Measurements from ENCODE around the gene RTN3.
"Not testable (repeated sequence)": the region's sequence is repeated elsewhere in the genome, so short reads cannot be mapped to it uniquely, and the experiment has no call there.

RTN3 gene, protein sequence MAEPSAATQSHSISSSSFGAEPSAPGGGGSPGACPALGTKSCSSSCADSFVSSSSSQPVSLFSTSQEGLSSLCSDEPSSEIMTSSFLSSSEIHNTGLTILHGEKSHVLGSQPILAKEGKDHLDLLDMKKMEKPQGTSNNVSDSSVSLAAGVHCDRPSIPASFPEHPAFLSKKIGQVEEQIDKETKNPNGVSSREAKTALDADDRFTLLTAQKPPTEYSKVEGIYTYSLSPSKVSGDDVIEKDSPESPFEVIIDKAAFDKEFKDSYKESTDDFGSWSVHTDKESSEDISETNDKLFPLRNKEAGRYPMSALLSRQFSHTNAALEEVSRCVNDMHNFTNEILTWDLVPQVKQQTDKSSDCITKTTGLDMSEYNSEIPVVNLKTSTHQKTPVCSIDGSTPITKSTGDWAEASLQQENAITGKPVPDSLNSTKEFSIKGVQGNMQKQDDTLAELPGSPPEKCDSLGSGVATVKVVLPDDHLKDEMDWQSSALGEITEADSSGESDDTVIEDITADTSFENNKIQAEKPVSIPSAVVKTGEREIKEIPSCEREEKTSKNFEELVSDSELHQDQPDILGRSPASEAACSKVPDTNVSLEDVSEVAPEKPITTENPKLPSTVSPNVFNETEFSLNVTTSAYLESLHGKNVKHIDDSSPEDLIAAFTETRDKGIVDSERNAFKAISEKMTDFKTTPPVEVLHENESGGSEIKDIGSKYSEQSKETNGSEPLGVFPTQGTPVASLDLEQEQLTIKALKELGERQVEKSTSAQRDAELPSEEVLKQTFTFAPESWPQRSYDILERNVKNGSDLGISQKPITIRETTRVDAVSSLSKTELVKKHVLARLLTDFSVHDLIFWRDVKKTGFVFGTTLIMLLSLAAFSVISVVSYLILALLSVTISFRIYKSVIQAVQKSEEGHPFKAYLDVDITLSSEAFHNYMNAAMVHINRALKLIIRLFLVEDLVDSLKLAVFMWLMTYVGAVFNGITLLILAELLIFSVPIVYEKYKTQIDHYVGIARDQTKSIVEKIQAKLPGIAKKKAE

DNA sequence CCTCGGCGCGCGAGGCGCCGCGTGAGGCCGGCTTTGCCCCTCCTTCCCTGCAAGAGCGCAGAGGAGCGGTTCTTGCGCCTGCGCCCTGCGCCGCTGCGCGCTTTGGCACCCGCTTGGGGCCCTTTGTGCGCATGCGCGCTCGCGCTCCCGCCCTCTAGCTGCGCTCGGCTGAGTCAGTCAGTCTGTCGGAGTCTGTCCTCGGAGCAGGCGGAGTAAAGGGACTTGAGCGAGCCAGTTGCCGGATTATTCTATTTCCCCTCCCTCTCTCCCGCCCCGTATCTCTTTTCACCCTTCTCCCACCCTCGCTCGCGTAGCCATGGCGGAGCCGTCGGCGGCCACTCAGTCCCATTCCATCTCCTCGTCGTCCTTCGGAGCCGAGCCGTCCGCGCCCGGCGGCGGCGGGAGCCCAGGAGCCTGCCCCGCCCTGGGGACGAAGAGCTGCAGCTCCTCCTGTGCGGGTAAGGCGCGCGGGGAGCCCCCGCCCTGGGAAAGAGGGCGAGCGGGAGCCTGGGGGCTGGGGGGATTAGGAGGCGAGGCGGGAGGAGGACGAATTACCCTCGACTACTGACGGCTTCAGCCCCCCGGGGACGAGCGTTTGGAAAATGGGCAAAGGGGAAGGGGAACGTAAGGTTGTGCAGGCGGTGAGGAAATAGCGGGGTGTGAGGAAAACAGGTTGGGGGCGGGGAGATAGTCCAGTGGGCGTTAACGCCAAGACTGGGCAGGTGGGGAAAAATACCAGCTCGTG is at the start of gene RTN3:
Gene RTN3 (plus strand): TSS at position 180 of the 745 bp plus-strand sequence. CDS start 137 bp downstream, at position 317.
- DNase-seq (ENCODE audit: extremely low read depth in 1 of 2, low read depth in 1 of 2) = peak; percentile 95 to 98

DNA sequence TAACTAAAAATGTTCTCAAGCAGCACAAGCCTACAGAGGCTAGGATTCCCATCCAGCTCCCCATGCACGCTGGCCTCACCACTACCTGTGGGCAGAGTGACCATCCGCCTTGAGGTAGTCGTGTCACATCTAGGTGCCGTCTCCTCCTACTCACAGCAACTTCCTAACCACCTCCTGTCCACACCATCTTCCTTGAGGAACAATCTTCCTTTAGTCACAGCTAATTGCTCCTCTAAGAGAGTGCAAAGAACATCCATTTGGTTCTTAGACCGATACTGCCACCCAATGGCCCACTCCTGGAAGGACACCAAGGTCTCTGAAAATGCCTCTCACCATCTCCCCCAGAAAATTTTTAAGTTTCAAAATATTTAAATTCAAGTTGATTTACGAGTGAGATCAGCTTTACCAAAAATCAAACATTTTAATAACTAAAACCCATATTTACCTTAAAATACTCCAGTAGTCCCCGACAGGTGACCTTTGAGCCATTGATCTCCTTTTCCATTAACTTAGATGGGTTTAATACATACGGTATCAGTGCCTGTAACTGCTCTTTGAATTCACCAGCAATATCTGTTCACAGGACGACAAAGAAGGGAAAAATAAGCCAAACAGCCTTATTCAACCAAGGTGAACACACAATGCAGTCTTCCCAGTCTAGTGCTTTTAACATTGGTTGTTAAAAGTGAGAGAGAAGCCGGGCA is 45.4 kb upstream of the RTN3 start:
- DNase-seq (ENCODE audit: extremely low read depth in 1 of 2, low read depth in 1 of 2) = peak; percentile 52 to 53

DNA sequence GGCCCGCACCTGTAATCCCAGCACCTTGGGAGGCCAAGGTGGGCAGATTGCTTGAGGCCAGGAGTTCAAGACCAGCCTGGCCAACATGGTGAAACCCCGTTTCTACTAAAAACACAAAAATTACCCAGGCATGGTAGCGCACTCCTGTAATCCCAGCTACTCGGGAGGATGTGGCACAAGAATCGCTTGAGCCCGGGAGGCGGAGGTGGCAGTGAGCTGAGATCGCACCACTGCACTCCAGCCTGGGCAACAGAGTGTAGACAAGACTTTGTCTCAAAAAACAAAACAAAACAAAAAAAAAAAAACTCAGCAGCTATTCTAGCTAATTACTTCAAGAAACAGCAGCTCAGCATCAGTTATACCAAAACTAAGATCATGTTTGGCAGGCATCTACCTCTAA is 42.9 kb upstream of the RTN3 start:
- DNase-seq (ENCODE audit: extremely low read depth in 1 of 2, low read depth in 1 of 2) = not testable (repeated sequence)

DNA sequence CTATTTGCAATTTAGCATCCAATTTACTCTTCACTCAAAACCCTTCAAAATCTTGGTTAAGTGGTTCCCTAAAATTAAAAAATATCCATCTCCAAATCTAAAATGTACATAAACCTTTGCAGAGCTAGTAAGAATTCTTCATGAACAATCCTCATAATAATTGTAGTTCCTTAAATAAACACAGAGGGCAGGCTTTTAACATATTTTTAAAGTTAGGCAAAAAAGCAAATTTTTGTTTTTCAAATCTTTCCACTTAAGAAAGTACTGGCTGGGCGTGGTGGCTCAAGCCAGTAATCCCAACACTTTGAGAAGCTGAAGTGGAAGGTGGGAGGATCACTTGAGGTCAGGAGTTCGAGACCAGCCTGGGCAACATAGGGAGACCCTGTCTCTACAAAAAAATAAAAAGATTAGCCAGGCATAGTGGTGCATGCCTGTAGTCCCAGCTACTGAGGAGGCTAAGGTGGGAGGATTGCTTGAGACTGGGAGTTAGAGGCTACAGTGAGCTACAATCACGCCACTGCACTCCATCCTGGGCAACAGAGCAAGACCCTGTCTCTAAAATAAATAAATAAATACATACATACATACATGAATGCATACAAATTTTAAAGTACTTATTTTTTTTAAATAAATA is 42.0 kb upstream of the RTN3 start:
- DNase-seq (ENCODE audit: extremely low read depth in 1 of 2, low read depth in 1 of 2) = no peak

DNA sequence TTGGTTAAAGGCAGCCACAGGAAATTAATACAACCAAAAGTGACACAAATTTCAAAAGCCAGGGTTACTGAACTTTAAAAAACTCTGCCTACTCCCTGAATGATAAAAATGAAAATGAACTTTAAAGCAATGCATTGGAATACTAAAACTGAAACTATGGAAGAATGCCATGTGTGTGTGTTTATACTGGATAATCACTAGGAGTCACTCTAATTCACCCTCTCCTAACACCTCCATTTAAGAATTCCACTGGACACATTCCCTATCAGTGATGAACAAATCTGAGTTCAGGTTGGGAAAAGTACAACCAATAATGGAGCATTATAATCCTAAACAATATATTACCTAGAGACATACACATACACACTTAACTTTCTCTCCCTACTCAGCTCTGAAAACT is 39.6 kb upstream of the RTN3 start:
- no peak for DNase-seq (ENCODE audit: extremely low read depth in 1 of 2, low read depth in 1 of 2)

DNA sequence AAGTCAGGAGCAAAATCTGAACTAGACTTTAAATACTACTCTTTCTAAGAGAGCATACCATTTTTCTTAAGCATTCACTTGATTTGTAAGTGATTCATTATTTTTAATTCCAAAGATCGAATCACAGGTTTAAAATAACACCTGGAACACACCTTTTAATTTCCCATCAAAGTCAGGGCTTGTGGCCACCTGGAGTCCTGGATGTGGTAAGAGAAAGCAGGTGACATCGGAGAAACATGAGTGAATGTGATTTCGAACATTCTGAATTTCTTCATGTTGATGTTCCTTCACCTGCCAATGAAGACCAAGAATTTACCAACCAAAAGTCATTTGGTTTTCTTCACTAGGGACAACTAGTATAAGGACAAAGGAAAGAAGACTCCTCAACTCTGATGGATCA is 38.1 kb upstream of the RTN3 start:
- DNase-seq (ENCODE audit: extremely low read depth in 1 of 2, low read depth in 1 of 2) = no peak

DNA sequence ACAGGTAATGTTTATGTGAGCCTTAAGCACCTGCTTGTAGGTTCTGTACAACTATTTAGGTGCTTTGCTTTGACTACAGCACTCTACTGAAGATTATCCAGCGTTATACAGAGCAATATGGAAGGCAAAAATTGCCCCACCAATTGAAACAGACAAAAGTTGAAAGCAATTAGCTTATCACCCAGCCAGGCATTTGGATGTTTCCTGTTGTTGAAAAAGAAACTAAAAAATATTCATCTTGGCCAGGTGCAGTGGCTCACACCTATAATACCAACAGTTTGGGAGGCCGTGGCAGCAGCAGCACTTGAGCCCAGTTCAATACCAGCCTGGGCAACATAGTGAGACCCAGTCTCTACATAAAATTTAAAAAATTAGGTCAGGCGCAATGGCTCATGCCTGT is 28.6 kb upstream of the RTN3 start:
- no peak for DNase-seq (ENCODE audit: extremely low read depth in 1 of 2, low read depth in 1 of 2)

DNA sequence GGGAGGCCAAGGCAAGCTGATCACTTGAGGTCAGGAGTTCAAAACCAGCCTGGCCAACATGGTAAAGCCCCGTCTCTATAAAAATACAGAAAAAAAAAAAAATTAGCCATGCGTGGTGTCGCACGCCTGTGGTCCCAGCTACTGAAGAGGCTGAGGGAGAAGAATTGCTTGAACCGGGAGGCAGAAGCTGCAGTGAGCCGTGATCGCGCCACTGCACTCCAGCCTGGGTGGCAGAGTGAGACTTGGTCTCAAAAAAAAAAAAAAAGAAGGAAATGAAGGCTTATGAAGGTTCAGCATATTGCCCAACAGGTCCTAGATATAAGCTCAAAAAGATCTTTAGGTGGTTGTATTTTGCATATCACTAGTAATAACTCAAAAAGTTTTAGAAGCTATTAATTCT is 20.3 kb upstream of the RTN3 start:
- no peak for DNase-seq (ENCODE audit: extremely low read depth in 1 of 2, low read depth in 1 of 2)

DNA sequence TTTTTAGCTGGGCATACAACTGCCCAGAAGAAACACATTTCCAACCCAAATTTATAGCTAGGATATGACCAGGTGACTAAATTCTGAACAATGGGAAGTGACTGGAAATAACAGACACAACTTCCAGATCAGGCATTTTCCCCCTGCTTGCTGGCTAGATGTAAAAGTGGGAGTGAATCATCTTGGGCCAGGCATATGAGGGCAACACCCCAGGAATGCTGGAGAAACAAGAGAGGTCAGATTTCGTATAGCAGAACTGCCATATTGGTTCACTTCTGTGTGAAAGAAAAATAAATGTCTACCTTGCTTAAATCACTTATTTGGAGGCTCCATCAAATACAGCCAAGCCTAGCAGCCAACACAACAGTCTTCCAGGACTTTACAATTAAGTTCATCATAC is 17.5 kb upstream of the RTN3 start:
- no peak for DNase-seq (ENCODE audit: extremely low read depth in 1 of 2, low read depth in 1 of 2)

DNA sequence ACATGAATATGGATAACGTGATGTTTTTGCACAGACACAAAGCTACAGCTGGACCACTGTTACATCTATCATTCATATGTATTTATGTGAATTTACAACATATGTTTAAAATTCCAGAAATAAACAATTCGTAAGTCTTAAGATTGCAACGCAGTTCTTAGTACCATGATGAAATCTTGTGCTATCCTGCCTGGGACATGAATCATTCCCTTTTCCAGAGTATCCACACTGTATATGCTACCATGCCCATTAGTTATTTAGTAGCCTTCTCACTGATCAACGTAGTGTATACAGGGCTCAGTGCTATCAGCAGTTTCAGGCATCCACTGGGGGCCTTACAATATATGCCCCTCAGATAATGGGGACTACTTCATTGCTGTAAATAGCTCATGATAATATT is 14.4 kb upstream of the RTN3 start:
- no peak for DNase-seq (ENCODE audit: extremely low read depth in 1 of 2, low read depth in 1 of 2)

DNA sequence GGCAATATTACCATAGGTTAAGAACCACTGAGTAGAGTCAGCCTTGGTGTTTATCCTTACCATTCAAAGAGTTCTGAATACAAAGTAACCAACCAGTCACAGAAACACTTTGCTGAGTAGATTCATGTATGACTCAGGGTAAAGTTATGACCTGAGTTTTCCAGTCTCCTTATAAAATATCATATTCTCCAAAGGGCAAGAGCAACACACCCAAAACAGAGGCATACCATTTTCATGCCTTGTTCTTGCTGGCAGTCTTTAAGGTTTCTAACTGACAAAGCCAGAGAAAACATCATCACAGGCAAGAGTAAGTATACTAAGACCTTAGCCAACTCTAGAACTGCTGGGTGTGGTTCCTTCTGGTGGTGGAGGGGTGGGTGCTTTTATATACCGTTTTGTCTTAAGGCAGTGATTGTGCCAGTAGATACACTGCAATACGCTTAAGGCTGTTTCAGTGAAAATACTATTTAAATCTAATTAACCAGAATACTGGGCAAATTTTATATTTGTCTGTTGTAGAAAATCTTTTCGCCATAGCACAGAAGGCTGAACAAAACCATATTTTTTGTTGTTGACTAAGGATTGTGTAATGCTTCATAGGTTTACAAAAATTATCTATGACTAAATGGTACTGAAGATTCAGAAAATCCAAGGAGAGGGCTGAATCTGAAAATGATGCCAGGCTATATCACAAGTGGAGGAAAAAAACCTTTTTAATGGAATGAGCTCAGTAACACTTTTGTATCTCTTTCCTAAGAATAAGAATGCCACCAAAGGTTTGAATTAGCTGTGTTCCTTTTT is 13.1 kb upstream of the RTN3 start:
- DNase-seq (ENCODE audit: extremely low read depth in 1 of 2, low read depth in 1 of 2) = no peak

DNA sequence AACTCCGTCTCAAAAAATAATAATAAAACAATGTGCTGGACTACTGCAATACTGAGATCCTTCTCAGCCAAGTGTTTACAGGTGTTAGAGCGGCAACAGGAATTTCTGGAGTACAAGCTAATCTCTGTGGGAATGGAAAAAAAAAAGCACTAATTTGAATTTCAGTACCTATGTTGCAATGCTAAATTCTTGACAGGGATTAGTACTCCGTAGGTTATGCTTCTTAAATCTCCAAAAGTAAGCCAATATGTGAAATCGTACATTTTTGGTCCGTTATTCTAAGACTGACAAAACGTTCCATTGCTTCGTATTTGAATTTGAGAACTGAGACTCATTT is 11.2 kb upstream of the RTN3 start:
- no peak for DNase-seq (ENCODE audit: extremely low read depth in 1 of 2, low read depth in 1 of 2)

DNA sequence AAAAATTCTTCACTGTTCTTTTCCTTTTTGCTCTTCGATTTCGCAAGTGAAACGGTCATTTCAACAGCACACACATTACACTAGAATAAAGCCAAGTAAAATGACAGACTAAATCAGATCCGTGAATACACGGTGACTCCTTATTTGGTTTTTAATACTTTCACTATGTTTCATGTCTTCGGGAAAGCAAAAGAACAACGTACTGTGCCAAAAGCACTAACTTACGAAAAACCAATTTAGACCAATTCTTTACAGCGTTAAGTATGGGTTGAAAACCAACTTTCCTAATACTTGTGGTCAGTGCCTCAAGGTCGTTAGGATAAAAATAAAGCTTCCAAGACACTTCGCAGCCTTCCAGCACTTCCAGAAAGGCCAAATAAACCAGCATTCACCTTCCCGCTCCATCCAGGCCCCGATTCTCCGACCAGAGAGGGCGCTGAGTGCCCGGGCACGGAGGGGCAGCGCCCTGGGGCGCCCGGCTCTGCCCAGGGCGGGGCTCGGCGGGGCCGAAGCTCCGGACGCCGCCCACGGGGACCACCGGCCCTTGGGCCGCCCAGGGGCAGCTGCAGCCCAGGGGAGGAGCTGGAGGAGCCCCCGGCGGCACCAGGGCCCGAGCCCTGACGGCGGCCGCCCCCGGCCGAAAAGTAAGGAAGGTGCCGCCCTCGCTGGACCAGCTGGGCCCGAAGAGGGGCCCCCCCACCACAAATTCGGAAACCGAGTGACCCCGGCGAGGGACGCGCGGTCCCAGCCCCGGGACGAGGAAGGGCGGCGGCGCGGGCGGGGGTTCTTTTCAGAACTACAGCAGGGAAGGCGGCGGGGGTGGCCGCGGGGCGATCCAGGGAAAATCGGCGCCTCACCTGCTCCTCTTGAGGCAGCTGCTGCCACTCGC is 10.6 kb upstream of the RTN3 start:
- peak in 1 of 2 donors; percentile 16 for DNase-seq (ENCODE audit: extremely low read depth in 1 of 2, low read depth in 1 of 2)

DNA sequence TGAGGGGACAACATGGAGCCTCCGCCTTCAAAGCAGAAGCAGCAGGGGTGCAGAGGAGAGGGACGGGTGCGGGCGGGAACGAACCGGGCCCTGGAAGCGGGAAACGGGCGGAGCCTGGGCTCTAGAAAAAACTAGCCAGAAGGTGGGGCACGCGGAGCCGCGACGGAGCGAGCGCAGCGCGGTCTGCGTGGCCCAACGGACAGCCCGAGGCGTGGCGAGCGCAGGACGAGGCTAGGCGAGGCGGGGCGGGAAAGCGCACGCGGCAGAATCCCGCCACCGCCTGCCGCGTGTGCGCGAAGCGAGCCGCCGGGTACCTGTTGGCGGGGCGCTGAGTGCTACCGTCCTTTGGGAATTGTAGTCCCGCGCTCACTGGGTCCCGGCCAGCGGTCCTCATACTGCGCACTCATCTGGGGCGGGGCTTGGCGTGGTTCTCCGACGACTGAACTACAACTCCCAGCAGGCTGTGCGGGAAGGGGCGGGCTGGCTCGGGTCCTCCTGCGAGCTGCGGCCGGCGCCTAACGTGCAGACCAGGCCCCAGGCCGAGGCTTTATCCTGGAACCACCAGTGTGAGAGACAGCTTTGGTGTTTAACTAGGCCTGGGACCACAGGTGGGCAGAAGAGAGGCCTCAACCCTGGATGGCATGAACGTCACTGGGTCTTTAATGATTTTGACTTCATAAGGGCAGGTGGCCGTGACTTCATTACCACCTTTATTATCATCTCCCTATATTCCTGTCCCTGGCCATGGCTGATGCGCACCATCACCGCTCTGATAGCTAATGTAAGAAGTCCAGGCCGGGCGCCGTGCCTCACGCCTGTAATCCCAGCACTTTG is 9.8 kb upstream of the RTN3 start, which contains the start of gene ATL3:
Gene ATL3 (minus strand): TSS at position 55 of the 834 bp plus-strand sequence. CDS start 41 bp downstream, at position 14.
- DNase-seq (ENCODE audit: extremely low read depth in 1 of 2, low read depth in 1 of 2) = peak; percentile 92 to 94

DNA sequence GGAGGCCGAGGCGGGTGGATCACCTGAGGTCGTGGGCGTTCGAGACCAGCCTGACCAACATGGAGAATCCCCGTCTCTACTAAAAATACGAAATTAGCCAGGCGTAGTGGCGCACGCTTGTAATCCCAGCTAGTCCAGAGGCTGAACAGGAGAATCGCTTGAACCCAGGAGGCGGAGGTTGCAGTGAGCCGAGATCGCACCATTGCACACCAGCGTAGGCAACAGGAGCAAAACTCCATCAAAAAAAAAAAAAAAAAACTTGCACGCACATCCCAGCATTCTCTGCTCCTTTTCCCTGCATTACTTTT is 9.2 kb upstream of the RTN3 start:
- DNase-seq (ENCODE audit: extremely low read depth in 1 of 2, low read depth in 1 of 2) = no peak

DNA sequence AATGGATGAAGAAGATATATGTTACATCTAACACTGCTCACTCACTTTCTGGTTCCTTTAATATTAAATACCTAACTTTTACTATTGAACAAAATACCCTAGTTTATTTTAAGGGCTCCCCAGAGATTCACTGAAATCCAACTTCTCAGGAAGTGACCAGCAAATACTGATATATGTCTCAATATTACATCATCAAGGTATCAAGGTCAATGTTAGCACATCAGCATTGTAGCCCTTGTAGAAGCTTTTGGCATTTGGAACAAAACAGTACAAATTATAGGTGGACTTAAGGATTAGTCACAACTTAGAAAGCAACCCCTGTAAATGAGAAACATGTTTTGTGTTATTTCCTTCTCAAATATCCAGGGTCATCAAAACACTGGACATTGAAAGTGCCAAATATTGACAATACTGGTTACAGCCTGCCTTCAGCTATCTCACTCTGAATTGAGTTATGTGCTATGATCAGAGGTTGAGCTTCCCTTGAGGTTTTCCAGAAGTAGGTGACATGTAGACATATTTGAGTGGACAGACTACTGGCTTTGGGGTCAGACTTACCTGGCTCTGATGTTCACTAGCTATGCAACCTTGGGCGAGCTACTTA is 8.3 kb upstream of the RTN3 start:
- DNase-seq (ENCODE audit: extremely low read depth in 1 of 2, low read depth in 1 of 2) = no peak

DNA sequence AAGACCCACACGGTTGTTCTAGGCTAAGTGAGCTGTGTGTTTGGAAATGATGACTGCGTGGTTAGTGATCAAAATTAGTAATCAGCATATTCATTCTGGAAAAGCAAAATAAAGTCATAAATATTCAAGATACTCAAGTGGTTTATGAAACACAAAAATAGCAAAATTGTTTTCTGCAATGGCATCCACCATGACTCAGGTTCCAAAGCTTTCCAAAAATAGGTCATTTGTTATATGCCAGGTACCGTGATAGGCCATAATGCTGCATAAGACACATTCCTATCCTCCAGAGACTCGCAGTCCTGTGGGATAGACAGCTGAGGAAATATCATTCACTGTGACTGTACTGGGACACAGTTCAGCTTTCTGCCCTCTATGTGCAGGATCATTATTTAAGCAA is 7.7 kb upstream of the RTN3 start:
- DNase-seq (ENCODE audit: extremely low read depth in 1 of 2, low read depth in 1 of 2) = no peak
